Neural cell (in vitro differentiated cells): ENCODE data around the gene CLTCL1. TPM values are rescaled to one million over a fixed set of nuclear protein-coding genes. Genes with fewer than 3 reads are reported as not detected.
"Not testable (repeated sequence)": the region's sequence is repeated elsewhere in the genome, so short reads cannot be mapped to it uniquely, and the experiment has no call there.

Experiments used
- H2AFZ ChIP-seq: fragments of 200-600, 300-800 bp; sonication (generic), shearing (Covaris generic); 2 replicates; pipeline ENCODE4 v1.6.0; 2014; ENCODE audit warnings: low read depth, mild to moderate bottlenecking, antibody characterized with exemption, low read length, moderate library complexity
- H3F3A ChIP-seq: fragments of 200-600 bp; shearing (Covaris generic); 2 replicates; pipeline ENCODE4 v1.6.1; 2016; ENCODE audit warnings: mild to moderate bottlenecking, moderate library complexity, mixed read lengths, antibody characterized with exemption, low read length; ENCODE audit not compliant: insufficient read depth, poor library complexity, severe bottlenecking
- H3K27ac ChIP-seq: fragments of 200-600, 300-800 bp; sonication (generic), shearing (Covaris generic); 2 replicates; pipeline ENCODE4 v1.5.1; 2014; ENCODE audit warnings: mild to moderate bottlenecking, low read length, moderate library complexity
- H3K27me3 ChIP-seq: fragments of 300-800, 200-600 bp; sonication (generic), shearing (Covaris generic); 2 replicates; pipeline ENCODE4 v1.6.0; 2014; ENCODE audit warnings: mild to moderate bottlenecking, low read depth, low read length, moderate library complexity; ENCODE audit not compliant: insufficient read depth
- H3K36me3 ChIP-seq: fragments of 300-800, 200-600 bp; sonication (generic), shearing (Covaris generic); 2 replicates; pipeline ENCODE4 v1.5.1; 2014; ENCODE audit warnings: mild to moderate bottlenecking, antibody characterized with exemption, low read length, moderate library complexity; ENCODE audit not compliant: insufficient read depth
- H3K4me2 ChIP-seq: fragments of 300-800, 200-600 bp; sonication (generic), shearing (Covaris generic); 2 replicates; pipeline ENCODE4 v1.6.0; 2014; ENCODE audit warnings: mild to moderate bottlenecking, low read length
- H3K4me3 ChIP-seq: fragments of 300-800, 200-600 bp; sonication (generic), shearing (Covaris generic); 2 replicates; pipeline ENCODE4 v1.5.1; 2014; ENCODE audit warnings: mild to moderate bottlenecking, low read length, moderate library complexity
- H3K79me2 ChIP-seq: fragments of 200-600 bp; shearing (Covaris generic); replicated peaks from 2 replicates; pipeline ENCODE4 v1.6.0; 2014; ENCODE audit warnings: mild to moderate bottlenecking, low read length, moderate library complexity; ENCODE audit not compliant: insufficient read depth
- H3K9ac ChIP-seq: fragments of 300-800, 200-600 bp; sonication (generic), shearing (Covaris generic); 2 replicates; pipeline ENCODE4 v1.6.1; 2016; ENCODE audit warnings: mild to moderate bottlenecking, low read length, mixed read lengths
- H3K9me2 ChIP-seq: fragments of 200-600 bp; shearing (Covaris generic); 2 replicates; pipeline ENCODE4 v1.6.1; 2016; ENCODE audit warnings: mild to moderate bottlenecking, low read length, mixed read lengths; ENCODE audit not compliant: insufficient read depth
- H3K9me3 ChIP-seq: fragments of 200-600, 300-800 bp; sonication (generic), shearing (Covaris generic); 2 replicates; pipeline ENCODE4 v1.6.1; 2016; ENCODE audit warnings: mild to moderate bottlenecking, mixed run types, low read length, moderate library complexity, mixed read lengths
- H4K20me1 ChIP-seq: fragments of 200-600 bp; shearing (Covaris generic); 2 replicates; pipeline ENCODE4 v1.6.1; 2016; ENCODE audit warnings: mild to moderate bottlenecking, mixed run types; ENCODE audit not compliant: insufficient read depth
- EP300 ChIP-seq: fragments of 450-650 bp; conservative IDR thresholded peaks from 2 replicates; pipeline ENCODE4 v1.6.1; 2014; ENCODE audit warnings: antibody characterized with exemption, mild to moderate bottlenecking, moderate library complexity; ENCODE audit not compliant: poor library complexity, severe bottlenecking
- EZH2 ChIP-seq: fragments of 200-600, 300-800 bp; shearing (Covaris generic), sonication (generic); IDR thresholded peaks from 2 replicates; pipeline ENCODE4 v1.6.1; 2014; ENCODE audit warnings: antibody characterized with exemption, low read length, borderline replicate concordance, mild to moderate bottlenecking; ENCODE audit not compliant: insufficient read depth, poor library complexity, severe bottlenecking
- MXI1 ChIP-seq: fragments of 450-650 bp; conservative IDR thresholded peaks from 2 replicates; pipeline ENCODE4 v1.6.1; 2014; ENCODE audit warnings: antibody characterized with exemption, mild to moderate bottlenecking; ENCODE audit not compliant: poor library complexity, severe bottlenecking
- POLR2AphosphoS5 ChIP-seq: IDR thresholded peaks from 2 replicates; pipeline ENCODE4 v1.6.1; 2012
- RAD21 ChIP-seq: fragments of 450-650 bp; conservative IDR thresholded peaks from 2 replicates; pipeline ENCODE4 v1.6.1; 2014; ENCODE audit warnings: antibody characterized with exemption, mild to moderate bottlenecking, moderate library complexity
- REST ChIP-seq: IDR thresholded peaks from 2 replicates; pipeline ENCODE4 v1.6.1; 2012; ENCODE audit warnings: borderline replicate concordance
- SMC3 ChIP-seq: fragments of 450-650 bp; conservative IDR thresholded peaks from 2 replicates; pipeline ENCODE4 v1.6.1; 2014; ENCODE audit warnings: antibody characterized with exemption, mild to moderate bottlenecking, moderate library complexity; ENCODE audit not compliant: poor library complexity
- TAF1 ChIP-seq: IDR thresholded peaks from 2 replicates; pipeline ENCODE4 v1.6.1; 2012; ENCODE audit warnings: low read depth
- polyA plus RNA-seq: library from polyadenylated mRNA; depleted of rRNA; stranded (reverse); fragments of >200 nt; gene quantifications from 2 replicates; pipeline ENCODE4 v1.2.3, GENCODE V29; 2014
- TF ChIP-seq, protein P1 (sequence below): fragments of 450-650 bp; IDR thresholded peaks from 2 replicates; pipeline ENCODE4 v1.5.1; 2014; ENCODE audit warnings: antibody characterized with exemption, mild to moderate bottlenecking, moderate library complexity; ENCODE audit not compliant: poor library complexity, severe bottlenecking

Gene CLTCL1
- polyA plus RNA-seq, 1 donor from 2014 or later = 7.8 TPM

GRCh38 chr22:19329454-19329853 lies 37.9 kb upstream of the CLTCL1 start:
- H3K79me2 ChIP-seq = no peaks in the 10 kb centered on the region
- no peak overlapping the region for H2AFZ ChIP-seq
- H3K4me2 ChIP-seq = no peak overlapping the region
- H3K27me3 ChIP-seq = no peaks in the 10 kb centered on the region
- H3K36me3 ChIP-seq = peaks cover 26% of the 10 kb centered on the region
- TF ChIP-seq, protein P1, sequence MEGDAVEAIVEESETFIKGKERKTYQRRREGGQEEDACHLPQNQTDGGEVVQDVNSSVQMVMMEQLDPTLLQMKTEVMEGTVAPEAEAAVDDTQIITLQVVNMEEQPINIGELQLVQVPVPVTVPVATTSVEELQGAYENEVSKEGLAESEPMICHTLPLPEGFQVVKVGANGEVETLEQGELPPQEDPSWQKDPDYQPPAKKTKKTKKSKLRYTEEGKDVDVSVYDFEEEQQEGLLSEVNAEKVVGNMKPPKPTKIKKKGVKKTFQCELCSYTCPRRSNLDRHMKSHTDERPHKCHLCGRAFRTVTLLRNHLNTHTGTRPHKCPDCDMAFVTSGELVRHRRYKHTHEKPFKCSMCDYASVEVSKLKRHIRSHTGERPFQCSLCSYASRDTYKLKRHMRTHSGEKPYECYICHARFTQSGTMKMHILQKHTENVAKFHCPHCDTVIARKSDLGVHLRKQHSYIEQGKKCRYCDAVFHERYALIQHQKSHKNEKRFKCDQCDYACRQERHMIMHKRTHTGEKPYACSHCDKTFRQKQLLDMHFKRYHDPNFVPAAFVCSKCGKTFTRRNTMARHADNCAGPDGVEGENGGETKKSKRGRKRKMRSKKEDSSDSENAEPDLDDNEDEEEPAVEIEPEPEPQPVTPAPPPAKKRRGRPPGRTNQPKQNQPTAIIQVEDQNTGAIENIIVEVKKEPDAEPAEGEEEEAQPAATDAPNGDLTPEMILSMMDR = no peak
- TF ChIP-seq RAD21 = no peak
- TF ChIP-seq EZH2 = no peak
- no peak for TF ChIP-seq POLR2AphosphoS5
- no peak for TF ChIP-seq SMC3
- TF ChIP-seq REST = no peak
- TF ChIP-seq EP300 = no peak
- TF ChIP-seq MXI1 = no peak
- no peak for TF ChIP-seq TAF1
- H4K20me1 ChIP-seq = no peaks in the 10 kb centered on the region
- no peaks in the 10 kb centered on the region for H3K9me2 ChIP-seq
- H3F3A ChIP-seq = no peaks in the 10 kb centered on the region
- no peak overlapping the region for H3K27ac ChIP-seq
- H3K9ac ChIP-seq = no peak overlapping the region
- H3K4me3 ChIP-seq = no peak overlapping the region
- peaks cover 4% of the 10 kb centered on the region for H3K9me3 ChIP-seq

DNA sequence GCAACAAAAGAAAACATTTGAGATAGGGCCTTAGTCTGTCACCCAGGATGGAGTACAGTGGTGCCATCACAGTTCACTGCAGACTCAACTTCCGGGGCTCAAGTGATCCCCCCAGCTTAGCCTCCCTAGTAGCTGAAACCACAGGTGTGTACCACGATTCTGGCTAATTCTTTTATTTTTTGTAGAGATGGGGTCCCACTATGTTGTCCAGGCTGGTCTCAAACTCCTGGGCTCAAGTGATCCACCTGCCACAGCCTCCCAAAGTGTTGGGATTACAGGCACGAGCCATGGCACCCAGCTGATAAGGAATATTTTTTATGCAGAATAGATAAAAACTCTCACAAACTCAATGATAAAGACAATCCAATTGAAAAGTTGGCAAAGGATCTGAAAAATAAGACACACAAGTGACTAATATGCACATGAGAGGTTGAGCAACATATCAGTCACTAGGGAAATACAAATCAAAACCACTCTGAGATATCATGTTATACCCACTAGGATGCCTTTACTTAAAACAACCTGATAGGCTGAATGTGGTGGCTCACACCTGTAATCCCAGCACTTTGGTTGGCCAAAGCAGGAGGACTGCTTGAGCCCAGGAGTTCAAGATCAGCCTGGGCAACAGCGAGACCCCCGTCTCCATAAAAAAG lies 33.9 kb upstream of the CLTCL1 start:
- Histone ChIP-seq H3K79me2 (no peaks in the 10 kb centered on the region), H3F3A (no peaks in the 10 kb centered on the region), H3K36me3 (peaks cover 9% of the 10 kb centered on the region), H3K27me3 (no peaks in the 10 kb centered on the region), H3K9me2 (no peaks in the 10 kb centered on the region), H2AFZ (no peak overlapping the region), H4K20me1 (no peaks in the 10 kb centered on the region), H3K9me3 (no peaks in the 10 kb centered on the region), H3K4me2 (no peak overlapping the region), H3K9ac (no peak overlapping the region), H3K4me3 (no peak overlapping the region), H3K27ac (no peak overlapping the region)
- TF ChIP-seq EP300 = no peak
- TF ChIP-seq SMC3 = no peak
- TF ChIP-seq POLR2AphosphoS5 = no peak
- TF ChIP-seq TAF1 = no peak
- TF ChIP-seq REST = no peak
- TF ChIP-seq RAD21 = no peak
- TF ChIP-seq MXI1 = no peak
- TF ChIP-seq EZH2 = no peak
- TF ChIP-seq, protein P1 = no peak

- H2AFZ ChIP-seq, H3K27ac ChIP-seq, H3K9me3 ChIP-seq, H3K9me2 ChIP-seq, H3F3A ChIP-seq, H3K9ac ChIP-seq, H4K20me1 ChIP-seq, H3K79me2 ChIP-seq, H3K27me3 ChIP-seq, H3K36me3 ChIP-seq, H3K4me2 ChIP-seq, H3K4me3 ChIP-seq: not testable (repeated sequence)
These were observed 31.9 kb upstream of the CLTCL1 start for GRCh38 chr22:19323420-19323819.
